NCI-H345 treated with DMSO at 0.1 percent for 48 hours (cell line): ENCODE measurements around the gene NCOA3.

ENCODE experiments used
- DNase-seq: peaks from one replicate; lab custom pipeline; 2025; ENCODE audit not compliant: unreplicated experiment; lab: John Stamatoyannopoulos, UW

The NCOA3 gene

GRCh38 chr20:47699818-47700217 is 198.1 kb downstream of the NCOA3 start:
- no peak for DNase-seq

- no peak for DNase-seq
These were observed 198.6 kb downstream of the NCOA3 start for GRCh38 chr20:47700327-47700726.

- no peak for DNase-seq
These were observed 199.9 kb downstream of the NCOA3 start for GRCh38 chr20:47701612-47702011.

- no peak for DNase-seq
These were observed 202.1 kb downstream of the NCOA3 start for GRCh38 chr20:47703748-47704147.

GRCh38 chr20:47704746-47705496 is 203.2 kb downstream of the NCOA3 start:
- DNase-seq: no peak

- DNase-seq: no peak
These were observed 203.8 kb downstream of the NCOA3 start for GRCh38 chr20:47705497-47705856.

GRCh38 chr20:47706345-47706744 is 204.7 kb downstream of the NCOA3 start:
- no peak for DNase-seq
